HepG2 (cell line): Measurements from ENCODE around the gene TK2. TPM values are rescaled to one million over a fixed set of nuclear protein-coding genes. Genes with fewer than 3 reads are reported as not detected.

Experiments used
- CHD2 ChIP-seq: IDR thresholded peaks from 2 replicates; pipeline ENCODE4 v1.6.1; 2011; ENCODE audit warnings: low read depth, low read length, improper control_type of control experiment
- DR1 ChIP-seq: sonication (generic); formaldehyde crosslinking; IDR thresholded peaks from 2 replicates; pipeline ENCODE4 v1.8.0; 2021; ENCODE audit warnings: mild to moderate bottlenecking, missing genetic modification reagents, inconsistent platforms
- GTF3A ChIP-seq: sonication (generic); formaldehyde crosslinking; conservative IDR thresholded peaks from 2 replicates; pipeline ENCODE4 v1.4.0; 2020; ENCODE audit warnings: mild to moderate bottlenecking, missing genetic modification reagents
- MAFF ChIP-seq: IDR thresholded peaks from 2 replicates; pipeline ENCODE4 v1.6.1; 2011; ENCODE audit warnings: low read depth, low read length, improper control_type of control experiment
- PAX8 ChIP-seq: sonication (generic); formaldehyde crosslinking; IDR thresholded peaks from 2 replicates; pipeline ENCODE4 v1.8.0; 2022; ENCODE audit warnings: mild to moderate bottlenecking, missing genetic modification reagents, borderline replicate concordance
- SNAI1 ChIP-seq: sonication (generic); formaldehyde crosslinking; IDR thresholded peaks from 2 replicates; pipeline ENCODE4 v1.5.0; 2020; ENCODE audit warnings: mild to moderate bottlenecking, missing genetic modification reagents, borderline replicate concordance
- TOE1 ChIP-seq: sonication (generic); formaldehyde crosslinking; IDR thresholded peaks from 2 replicates; pipeline ENCODE4 v1.4.0; 2020; ENCODE audit warnings: mild to moderate bottlenecking, missing genetic modification reagents
- YEATS4 ChIP-seq: sonication (generic); formaldehyde crosslinking; IDR thresholded peaks from 2 replicates; pipeline ENCODE4 v1.4.0; 2020; ENCODE audit warnings: missing genetic modification reagents, borderline replicate concordance
- ZNF124 ChIP-seq: sonication (generic); formaldehyde crosslinking; IDR thresholded peaks from 2 replicates; pipeline ENCODE4 v1.4.0; 2020; ENCODE audit warnings: missing genetic modification reagents
- ZNF496 ChIP-seq: sonication (generic); formaldehyde crosslinking; IDR thresholded peaks from 2 replicates; pipeline ENCODE4 v1.8.1; 2023; ENCODE audit warnings: mild to moderate bottlenecking, moderate library complexity, missing genetic modification reagents; ENCODE audit not compliant: insufficient replicate concordance
- ZNF543 ChIP-seq: sonication (generic); formaldehyde crosslinking; IDR thresholded peaks from 2 replicates; pipeline ENCODE4 v1.4.0; 2020; ENCODE audit warnings: mild to moderate bottlenecking, missing genetic modification reagents
- ZNF614 ChIP-seq: IDR thresholded peaks from 2 replicates; pipeline ENCODE4 v1.6.1; 2018; ENCODE audit warnings: missing biosample characterization, missing genetic modification reagents, inconsistent platforms, borderline replicate concordance
- polyA plus RNA-seq, 8 experiments: library from polyadenylated mRNA; depleted of rRNA in 3 of 8; stranded (reverse) in 7 of 8; unstranded in 1 of 8; fragments of >200 nt; fragmentation: Illumina TruSeq in 4 of 8; extraction: Trizol in 4 of 8; gene quantifications; 2 replicates each; pipeline versions ENCODE4 v1.2.1 to v1.2.3, GENCODE V29; 2011 to 2016; ENCODE audit warnings: low read depth in 4 of 8, missing spikeins in 1 of 8, mixed read lengths in 1 of 8; ENCODE audit not compliant: insufficient read depth in 1 of 8
- total RNA-seq, 5 experiments: library from RNA; depleted of rRNA; stranded (reverse); fragments of >200 nt; fragmentation: Illumina TruSeq; extraction: Trizol; gene quantifications; 2 replicates each; pipeline ENCODE4 v1.2.3, GENCODE V29; 2016; ENCODE audit warnings: low read depth in 1 of 5
- TF ChIP-seq, protein P1 (sequence below): sonication (generic); formaldehyde crosslinking; IDR thresholded peaks from 2 replicates; pipeline ENCODE4 v1.5.0; 2020; ENCODE audit warnings: mild to moderate bottlenecking, missing genetic modification reagents, moderate library complexity
- TF ChIP-seq, protein P2 (sequence below), 2 experiments: sonication (generic) in 1 of 2; formaldehyde crosslinking in 1 of 2; IDR thresholded peaks; 2 replicates each; pipeline versions ENCODE4 v1.6.1 to v1.9.0; 2014 to 2022; ENCODE audit warnings: antibody characterized with exemption in 1 of 2, borderline replicate concordance in 1 of 2, inconsistent platforms in 1 of 2, low read depth in 1 of 2, missing genetic modification reagents in 1 of 2
- TF ChIP-seq, protein P3 (sequence below): sonication (generic); IDR thresholded peaks from 2 replicates; pipeline ENCODE4 v1.6.1; 2016; ENCODE audit warnings: low read depth, borderline replicate concordance
- TF ChIP-seq, protein P4 (sequence below): sonication (generic); formaldehyde crosslinking; IDR thresholded peaks from 2 replicates; pipeline ENCODE4 v1.4.0; 2020; ENCODE audit warnings: missing genetic modification reagents

TK2 gene
- total and polyA plus RNA-seq, 2 of the 13 experiments (the other 11 are each of a cell fraction or from before 2014, with no cell fraction given) = 18.7 to 21.0 TPM

DNA sequence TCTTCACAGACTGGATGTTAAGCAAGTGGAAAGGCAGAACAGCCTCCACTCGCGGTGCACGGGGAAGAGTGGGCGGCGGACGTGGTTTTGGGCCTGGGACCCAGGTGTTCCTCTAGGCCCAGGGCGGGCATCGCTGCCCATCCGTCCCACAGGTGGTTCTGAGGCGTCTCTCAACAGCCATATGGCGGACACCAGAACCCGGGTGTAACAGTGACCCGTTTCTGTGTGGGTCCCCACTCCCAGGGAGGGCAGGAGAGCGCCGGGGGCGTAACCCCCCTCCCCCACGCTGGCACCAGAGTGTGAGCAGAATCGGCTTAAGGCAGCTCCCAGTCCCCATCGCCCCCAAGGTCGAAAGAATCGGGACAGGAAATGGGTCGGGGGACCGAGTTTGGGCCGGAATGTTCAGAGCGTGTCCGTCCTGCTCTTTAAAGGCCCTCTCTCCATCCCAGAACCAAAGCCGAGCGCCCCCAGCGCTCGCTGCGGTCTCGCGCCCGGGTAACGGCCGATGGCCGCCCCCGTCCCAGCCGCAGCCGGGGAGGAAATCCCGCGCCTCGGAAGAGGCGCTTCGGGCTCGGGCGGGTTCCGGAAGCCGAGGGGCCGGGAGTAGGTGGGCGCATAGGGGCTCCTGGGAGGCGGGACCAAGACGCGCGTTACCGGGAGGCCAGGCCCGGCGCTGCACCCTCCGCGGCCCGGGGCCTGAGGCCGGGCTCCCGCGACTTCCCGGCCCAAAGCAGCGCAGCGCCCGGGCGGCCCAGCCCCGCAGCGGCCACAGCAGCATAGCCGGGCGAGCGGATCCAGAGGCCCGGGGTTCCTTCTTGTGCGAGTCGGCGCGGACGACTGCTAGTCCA, at the start of gene TK2 (continued):
- TF ChIP-seq, protein P1, sequence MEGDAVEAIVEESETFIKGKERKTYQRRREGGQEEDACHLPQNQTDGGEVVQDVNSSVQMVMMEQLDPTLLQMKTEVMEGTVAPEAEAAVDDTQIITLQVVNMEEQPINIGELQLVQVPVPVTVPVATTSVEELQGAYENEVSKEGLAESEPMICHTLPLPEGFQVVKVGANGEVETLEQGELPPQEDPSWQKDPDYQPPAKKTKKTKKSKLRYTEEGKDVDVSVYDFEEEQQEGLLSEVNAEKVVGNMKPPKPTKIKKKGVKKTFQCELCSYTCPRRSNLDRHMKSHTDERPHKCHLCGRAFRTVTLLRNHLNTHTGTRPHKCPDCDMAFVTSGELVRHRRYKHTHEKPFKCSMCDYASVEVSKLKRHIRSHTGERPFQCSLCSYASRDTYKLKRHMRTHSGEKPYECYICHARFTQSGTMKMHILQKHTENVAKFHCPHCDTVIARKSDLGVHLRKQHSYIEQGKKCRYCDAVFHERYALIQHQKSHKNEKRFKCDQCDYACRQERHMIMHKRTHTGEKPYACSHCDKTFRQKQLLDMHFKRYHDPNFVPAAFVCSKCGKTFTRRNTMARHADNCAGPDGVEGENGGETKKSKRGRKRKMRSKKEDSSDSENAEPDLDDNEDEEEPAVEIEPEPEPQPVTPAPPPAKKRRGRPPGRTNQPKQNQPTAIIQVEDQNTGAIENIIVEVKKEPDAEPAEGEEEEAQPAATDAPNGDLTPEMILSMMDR (CRISPR knock-in tag) = peak; percentile 47
- TF ChIP-seq ZNF496 (CRISPR knock-in tag) (no peak), ZNF124 (CRISPR knock-in tag) (no peak), SNAI1 (0 out of 2 replicates have a peak, but pooled peaks have one; percentile 40), PAX8 (CRISPR knock-in tag) (peak; percentile 90; the same call in 1 of the 2 replicates), TOE1 (CRISPR knock-in tag) (0 out of 2 replicates have a peak, but pooled peaks have one; percentile 17), MAFF (no peak), YEATS4 (peak; percentile 93), ZNF614 (0 out of 2 replicates have a peak, but pooled peaks have one; percentile 41), CHD2 (0 out of 2 replicates have a peak, but pooled peaks have one; percentile 23), GTF3A (CRISPR knock-in tag) (no peak; the same call in 1 of the 2 replicates), ZNF543 (CRISPR knock-in tag) (peak; percentile 79; the same call in 1 of the 2 replicates), DR1 (CRISPR knock-in tag) (peak; percentile 61; the same call in 1 of the 2 replicates)
- TF ChIP-seq, protein P2, sequence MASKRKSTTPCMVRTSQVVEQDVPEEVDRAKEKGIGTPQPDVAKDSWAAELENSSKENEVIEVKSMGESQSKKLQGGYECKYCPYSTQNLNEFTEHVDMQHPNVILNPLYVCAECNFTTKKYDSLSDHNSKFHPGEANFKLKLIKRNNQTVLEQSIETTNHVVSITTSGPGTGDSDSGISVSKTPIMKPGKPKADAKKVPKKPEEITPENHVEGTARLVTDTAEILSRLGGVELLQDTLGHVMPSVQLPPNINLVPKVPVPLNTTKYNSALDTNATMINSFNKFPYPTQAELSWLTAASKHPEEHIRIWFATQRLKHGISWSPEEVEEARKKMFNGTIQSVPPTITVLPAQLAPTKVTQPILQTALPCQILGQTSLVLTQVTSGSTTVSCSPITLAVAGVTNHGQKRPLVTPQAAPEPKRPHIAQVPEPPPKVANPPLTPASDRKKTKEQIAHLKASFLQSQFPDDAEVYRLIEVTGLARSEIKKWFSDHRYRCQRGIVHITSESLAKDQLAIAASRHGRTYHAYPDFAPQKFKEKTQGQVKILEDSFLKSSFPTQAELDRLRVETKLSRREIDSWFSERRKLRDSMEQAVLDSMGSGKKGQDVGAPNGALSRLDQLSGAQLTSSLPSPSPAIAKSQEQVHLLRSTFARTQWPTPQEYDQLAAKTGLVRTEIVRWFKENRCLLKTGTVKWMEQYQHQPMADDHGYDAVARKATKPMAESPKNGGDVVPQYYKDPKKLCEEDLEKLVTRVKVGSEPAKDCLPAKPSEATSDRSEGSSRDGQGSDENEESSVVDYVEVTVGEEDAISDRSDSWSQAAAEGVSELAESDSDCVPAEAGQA (IDR thresholded peaks at IDR 0.05; ENCODE audit: low read depth) = 0 out of 2 replicates have a peak, but pooled peaks have one; percentile 3
- TF ChIP-seq, protein P2 (CRISPR knock-in tag; IDR thresholded peaks at IDR 0.05; ENCODE audit: borderline replicate concordance) = peak; percentile 93
- TF ChIP-seq, protein P3, sequence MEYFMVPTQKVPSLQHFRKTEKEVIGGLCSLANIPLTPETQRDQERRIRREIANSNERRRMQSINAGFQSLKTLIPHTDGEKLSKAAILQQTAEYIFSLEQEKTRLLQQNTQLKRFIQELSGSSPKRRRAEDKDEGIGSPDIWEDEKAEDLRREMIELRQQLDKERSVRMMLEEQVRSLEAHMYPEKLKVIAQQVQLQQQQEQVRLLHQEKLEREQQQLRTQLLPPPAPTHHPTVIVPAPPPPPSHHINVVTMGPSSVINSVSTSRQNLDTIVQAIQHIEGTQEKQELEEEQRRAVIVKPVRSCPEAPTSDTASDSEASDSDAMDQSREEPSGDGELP = no peak
- TF ChIP-seq, protein P4, sequence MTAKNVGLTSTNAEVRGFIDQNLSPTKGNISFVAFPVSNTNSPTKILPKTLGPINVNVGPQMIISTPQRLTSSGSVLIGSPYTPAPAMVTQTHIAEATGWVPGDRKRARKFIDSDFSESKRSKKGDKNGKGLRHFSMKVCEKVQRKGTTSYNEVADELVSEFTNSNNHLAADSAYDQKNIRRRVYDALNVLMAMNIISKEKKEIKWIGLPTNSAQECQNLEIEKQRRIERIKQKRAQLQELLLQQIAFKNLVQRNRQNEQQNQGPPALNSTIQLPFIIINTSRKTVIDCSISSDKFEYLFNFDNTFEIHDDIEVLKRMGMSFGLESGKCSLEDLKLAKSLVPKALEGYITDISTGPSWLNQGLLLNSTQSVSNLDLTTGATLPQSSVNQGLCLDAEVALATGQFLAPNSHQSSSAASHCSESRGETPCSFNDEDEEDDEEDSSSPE (CRISPR knock-in tag) = peak; percentile 89
